Neural progenitor cell (in vitro differentiated cells): Measurements from ENCODE around the gene INTS15. TPM values are rescaled to one million over a fixed set of nuclear protein-coding genes. Genes with fewer than 3 reads are reported as not detected.

Experiments
- DNase-seq: peaks from one replicate; pipeline ENCODE4 v3.0.0-alpha.2; 2016; ENCODE audit warnings: low spot score
- H2AFZ ChIP-seq: fragments of 200-600 bp; sonication (generic); replicated peaks from 2 replicates; pipeline ENCODE4 v1.6.1; 2016; ENCODE audit warnings: antibody characterized with exemption
- H3F3A ChIP-seq: fragments of 200-600 bp; sonication (generic); 2 replicates; pipeline ENCODE4 v1.6.1; 2016; ENCODE audit warnings: antibody characterized with exemption, low read depth
- H3K27ac ChIP-seq: fragments of 200-600 bp; sonication (generic); 2 replicates; pipeline ENCODE4 v1.5.1; 2016; ENCODE audit warnings: mild to moderate bottlenecking
- H3K27me3 ChIP-seq: fragments of 200-600 bp; sonication (generic); 2 replicates; pipeline ENCODE4 v1.6.1; 2016; ENCODE audit warnings: mild to moderate bottlenecking, moderate library complexity
- H3K36me3 ChIP-seq: fragments of 200-600 bp; sonication (generic); 2 replicates; pipeline ENCODE4 v1.5.1; 2016
- H3K4me1 ChIP-seq: fragments of 200-600 bp; sonication (generic); 2 replicates; pipeline ENCODE4 v1.6.1; 2016; ENCODE audit warnings: mixed run types
- H3K4me2 ChIP-seq: fragments of 200-600 bp; sonication (generic); 2 replicates; pipeline ENCODE4 v1.6.1; 2016
- H3K4me3 ChIP-seq: fragments of 200-600 bp; sonication (generic); 2 replicates; pipeline ENCODE4 v1.5.1; 2016
- H3K79me2 ChIP-seq: fragments of 200-600 bp; sonication (generic); 2 replicates; pipeline ENCODE4 v1.6.1; 2016; ENCODE audit warnings: low read depth
- H3K9ac ChIP-seq: fragments of 200-600 bp; sonication (generic); 2 replicates; pipeline ENCODE4 v1.6.1; 2016
- H3K9me3 ChIP-seq: fragments of 200-600 bp; sonication (generic); 2 replicates; pipeline ENCODE4 v1.5.1; 2016; ENCODE audit warnings: low read depth
- H4K20me1 ChIP-seq: fragments of 200-600 bp; sonication (generic); 2 replicates; pipeline ENCODE4 v1.6.1; 2016; ENCODE audit warnings: low read depth
- H3K27ac Mint-ChIP-seq: 3 replicates; pipeline ENCODE4 v1.8.0; 2021; ENCODE audit warnings: mixed read lengths
- H3K27me3 Mint-ChIP-seq: 2 replicates; pipeline ENCODE4 v1.8.0; 2022; ENCODE audit warnings: low read depth, mild to moderate bottlenecking, inconsistent platforms, moderate library complexity, mixed read lengths; ENCODE audit not compliant: insufficient read depth
- H3K36me3 Mint-ChIP-seq: 3 replicates; pipeline ENCODE4 v1.8.0; 2021; ENCODE audit warnings: mixed read lengths
- H3K4me1 Mint-ChIP-seq: 3 replicates; pipeline ENCODE4 v1.8.0; 2021; ENCODE audit warnings: mixed read lengths
- H3K4me3 Mint-ChIP-seq: 3 replicates; pipeline ENCODE4 v1.8.0; 2021; ENCODE audit warnings: mild to moderate bottlenecking, moderate library complexity, mixed read lengths
- H3K9me3 Mint-ChIP-seq: 3 replicates; pipeline ENCODE4 v1.8.0; 2020; ENCODE audit warnings: mixed read lengths
- CTCF ChIP-seq: fragments of 200-600 bp; sonication (generic); IDR thresholded peaks from 2 replicates; pipeline ENCODE4 v1.5.1; 2017; ENCODE audit warnings: antibody characterized with exemption, mild to moderate bottlenecking
- EZH2 ChIP-seq: fragments of 200-600 bp; sonication (generic); IDR thresholded peaks from 2 replicates; pipeline ENCODE4 v1.6.1; 2017; ENCODE audit warnings: antibody characterized with exemption, mild to moderate bottlenecking, moderate library complexity
- EZH2phosphoT487 ChIP-seq: fragments of 200-600 bp; sonication (generic); IDR thresholded peaks from 2 replicates; pipeline ENCODE4 v1.6.1; 2017; ENCODE audit warnings: antibody characterized with exemption
- total RNA-seq: library from RNA; depleted of rRNA; stranded (reverse); fragments of >200 nt; gene quantifications from 2 replicates; pipeline ENCODE4 v1.2.3, GENCODE V29; 2015; ENCODE audit warnings: low replicate concordance

The INTS15 gene
- total RNA-seq, 1 donor from 2014 or later = 13.7 TPM

- H4K20me1 ChIP-seq = no peaks in the 10 kb centered on the region
- H3K4me2 ChIP-seq = no peak overlapping the region
- no peak overlapping the region for H3K27ac ChIP-seq
- no peak overlapping the region for H3K4me3 ChIP-seq
- H3K27me3 ChIP-seq = no peaks in the 10 kb centered on the region
- Mint-ChIP-seq H3K4me1 (no peaks in the 10 kb centered on the region), H3K27me3 (peaks cover under 1% of the 10 kb centered on the region), H3K4me3 (no peak overlapping the region), H3K36me3 (no peaks in the 10 kb centered on the region), H3K9me3 (no peaks in the 10 kb centered on the region), H3K27ac (no peak overlapping the region)
- TF ChIP-seq CTCF (no peak), EZH2 (no peak)
- no peaks in the 10 kb centered on the region for H3K79me2 ChIP-seq
- peak overlapping the region; percentile 57 for H2AFZ ChIP-seq
- no peak overlapping the region for H3K9ac ChIP-seq
- H3F3A ChIP-seq = no peaks in the 10 kb centered on the region
- no peaks in the 10 kb centered on the region for H3K36me3 ChIP-seq
- no peaks in the 10 kb centered on the region for H3K9me3 ChIP-seq
- H3K4me1 ChIP-seq = no peaks in the 10 kb centered on the region
- no peak for DNase-seq
Measured at GRCh38 chr7:6546498-6547251, 43.1 kb upstream of the INTS15 start.

- Histone ChIP-seq H3K36me3 (no peaks in the 10 kb centered on the region), H3K4me3 (no peak overlapping the region), H3K27me3 (no peaks in the 10 kb centered on the region), H3K9ac (no peak overlapping the region), H3F3A (no peaks in the 10 kb centered on the region), H3K27ac (no peak overlapping the region), H2AFZ (no peak overlapping the region), H3K4me2 (no peak overlapping the region), H3K9me3 (no peaks in the 10 kb centered on the region), H3K79me2 (no peaks in the 10 kb centered on the region), H4K20me1 (no peaks in the 10 kb centered on the region), H3K4me1 (no peaks in the 10 kb centered on the region)
- Mint-ChIP-seq H3K4me1 (no peaks in the 10 kb centered on the region), H3K36me3 (no peaks in the 10 kb centered on the region), H3K9me3 (no peaks in the 10 kb centered on the region), H3K27me3 (no peaks in the 10 kb centered on the region), H3K27ac (no peak overlapping the region), H3K4me3 (no peak overlapping the region)
- no peak for TF ChIP-seq EZH2phosphoT487
- TF ChIP-seq CTCF = no peak
- no peak for TF ChIP-seq EZH2
- DNase-seq = no peak
Measured at GRCh38 chr7:6547400-6547799, 42.4 kb upstream of the INTS15 start.

GRCh38 chr7:6551016-6551511, 38.8 kb upstream of the INTS15 start, which contains the start of gene GRID2IP:
Gene GRID2IP, minus strand, starts transcription at chr7:6551461. Its CDS starts 25 bp downstream, at chr7:6551436.
- Histone ChIP-seq H3K4me1 (no peaks in the 10 kb centered on the region), H4K20me1 (no peaks in the 10 kb centered on the region), H3K36me3 (no peaks in the 10 kb centered on the region), H2AFZ (no peak within 1 kb of the TSS), H3K4me3 (no peak within 1 kb of the TSS), H3F3A (no peaks in the 10 kb centered on the region), H3K27me3 (no peaks in the 10 kb centered on the region), H3K4me2 (no peak within 1 kb of the TSS), H3K9ac (no peak within 1 kb of the TSS), H3K27ac (no peak within 1 kb of the TSS), H3K79me2 (no peaks in the 10 kb centered on the region), H3K9me3 (no peaks in the 10 kb centered on the region)
- Mint-ChIP-seq H3K27me3 (peaks cover 7% of the 10 kb centered on the region), H3K36me3 (no peaks in the 10 kb centered on the region), H3K9me3 (no peaks in the 10 kb centered on the region), H3K4me1 (no peaks in the 10 kb centered on the region), H3K27ac (no peak within 1 kb of the TSS), H3K4me3 (no peak within 1 kb of the TSS)
- TF ChIP-seq EZH2 = no peak
- TF ChIP-seq EZH2phosphoT487 = no peak
- no peak for TF ChIP-seq CTCF
- no peak for DNase-seq
